HG03520 (cell line): ENCODE measurements around the gene MCC.

Experiments used
- ATAC-seq: cut with Tn5 transposase; IDR thresholded peaks from one replicate; pipeline ENCODE4 v1.9.1; 2021; ENCODE audit warnings: mild to moderate bottlenecking, moderate library complexity; ENCODE audit not compliant: unreplicated experiment

Gene MCC

DNA sequence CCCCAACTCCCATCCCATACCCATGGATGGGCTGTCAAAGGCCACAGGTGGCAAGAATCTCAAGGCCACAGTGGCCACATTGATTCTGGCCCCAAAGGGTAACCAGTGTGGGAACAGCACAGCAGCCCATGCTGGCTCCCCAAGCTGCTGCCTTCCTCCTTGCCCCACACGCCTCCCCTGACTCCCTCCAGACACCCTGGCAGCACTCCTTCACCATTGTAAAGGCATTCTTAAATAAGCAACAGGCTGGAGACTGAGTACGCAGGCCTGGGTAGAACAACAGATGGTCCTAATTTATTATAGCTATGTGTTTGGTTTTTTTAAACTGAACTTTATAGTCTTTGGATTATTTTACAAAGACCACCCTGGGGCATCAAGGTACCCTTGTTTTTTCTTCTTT is 212.3 kb downstream of the MCC start:
- ATAC-seq, result no peak

DNA sequence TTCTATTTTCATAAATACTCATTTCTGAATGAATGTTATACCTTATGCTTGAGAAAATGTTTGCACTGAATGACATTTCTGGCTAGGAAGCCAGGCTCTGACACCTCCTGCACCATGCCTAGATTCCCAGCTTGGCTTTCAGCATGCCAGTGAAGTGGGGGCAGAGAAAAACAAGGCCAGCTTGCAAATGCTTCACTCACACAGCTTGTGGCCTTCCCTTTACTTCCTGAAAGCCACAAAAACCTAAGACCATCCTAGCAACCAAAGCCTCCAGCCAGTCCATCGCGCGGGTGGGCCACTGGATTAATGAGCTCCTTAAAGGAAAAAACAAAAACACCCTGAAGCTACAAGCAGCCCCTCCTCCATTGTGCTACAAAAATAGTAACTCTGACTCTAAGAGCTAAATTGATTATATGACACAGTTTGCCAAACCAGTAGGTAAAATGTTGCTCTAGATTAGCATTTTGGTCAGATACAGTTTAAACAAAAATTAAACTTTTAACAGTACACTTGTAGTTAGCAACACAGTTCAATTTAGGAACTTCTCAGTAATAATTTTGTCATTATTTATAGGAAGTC is 213.3 kb downstream of the MCC start:
- ATAC-seq, result no peak

DNA sequence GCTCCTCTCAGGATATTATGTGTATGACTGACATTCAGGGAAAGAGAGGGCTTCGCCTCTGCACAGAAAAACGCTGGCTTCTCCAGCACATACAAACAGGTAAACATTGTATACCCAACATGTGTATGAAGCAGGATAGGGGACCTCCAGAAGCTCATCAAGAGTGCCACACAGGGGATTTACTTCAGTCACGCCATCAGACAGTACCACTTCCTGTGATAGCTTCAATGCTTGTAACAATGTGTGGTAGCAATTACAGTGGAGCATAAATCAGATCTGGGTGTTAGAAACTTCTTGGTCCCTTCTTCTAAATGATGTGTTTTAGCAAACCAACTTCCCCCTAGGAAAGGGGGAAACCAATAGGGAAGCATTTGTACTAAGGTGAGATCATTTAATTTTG is 214.3 kb downstream of the MCC start:
- ATAC-seq, result no peak

DNA sequence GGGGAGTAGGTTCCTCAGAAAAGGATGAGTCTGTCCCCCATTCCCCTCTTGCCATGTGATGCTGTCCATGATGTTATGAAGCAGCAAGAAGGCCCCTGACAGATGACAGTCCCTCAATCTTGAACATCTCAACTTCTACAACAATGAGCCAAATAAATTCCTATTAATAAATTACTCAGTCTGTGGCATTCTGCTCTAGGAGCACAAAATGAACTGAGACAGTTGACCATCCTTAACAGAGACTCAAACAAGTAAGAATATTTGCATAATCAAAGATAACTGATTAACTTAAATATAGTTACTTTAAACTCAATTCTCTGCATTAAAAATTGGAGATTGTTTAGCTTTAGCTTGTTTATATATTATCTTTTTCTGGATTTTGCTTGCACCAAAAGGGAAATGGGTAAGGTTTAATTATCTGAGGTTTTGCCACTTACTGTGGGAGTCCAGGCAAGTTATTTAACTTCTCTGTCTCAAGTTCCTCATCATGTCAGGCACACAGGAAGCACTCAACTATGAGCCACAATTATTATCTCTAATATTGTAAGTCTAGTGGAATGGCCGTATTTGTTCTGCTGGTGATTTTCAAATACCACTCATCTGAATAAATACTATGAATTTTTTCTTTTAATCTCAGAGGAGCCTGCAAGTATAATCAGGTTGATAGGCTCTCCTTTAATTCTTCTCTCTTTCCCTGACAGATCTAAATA is 216.4 kb downstream of the MCC start:
- no peak for ATAC-seq

DNA sequence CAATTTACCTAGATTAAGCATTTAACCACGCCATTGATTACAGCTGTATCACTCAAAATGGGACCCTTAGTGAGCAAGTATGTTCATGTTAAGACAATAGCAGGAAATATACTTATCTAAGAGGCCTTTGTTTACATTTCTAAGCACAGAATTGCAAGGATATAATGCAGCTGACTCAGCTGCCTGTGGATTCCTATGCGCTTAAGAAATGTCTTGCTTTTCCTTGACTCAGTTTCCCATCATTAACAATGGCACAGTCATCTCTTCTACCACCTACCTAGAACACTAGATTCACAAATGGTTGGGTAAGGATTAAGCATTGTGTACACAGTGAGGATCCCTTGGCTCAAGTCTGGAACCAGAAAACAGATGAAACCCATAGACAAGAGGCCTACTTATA is 217.2 kb downstream of the MCC start:
- ATAC-seq, result no peak

DNA sequence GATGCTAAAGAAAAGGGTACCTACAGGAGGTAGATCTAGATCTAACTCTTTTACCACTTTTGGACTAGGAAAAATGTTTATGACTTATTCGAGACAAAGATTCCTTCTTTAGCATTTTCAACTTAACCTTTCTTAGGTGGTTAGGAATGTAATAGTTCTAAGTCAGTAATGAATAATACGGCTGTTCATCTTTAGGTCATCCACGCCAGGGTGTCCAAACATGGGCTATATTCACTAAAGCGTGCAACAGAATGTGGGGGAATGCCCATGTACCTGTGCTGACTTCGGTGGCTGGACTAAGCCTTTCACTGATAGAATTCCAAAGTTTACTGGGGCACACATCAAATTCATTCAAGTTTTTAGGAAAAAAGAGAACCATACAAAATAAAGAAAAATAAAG is 218.2 kb downstream of the MCC start:
- ATAC-seq, result no peak

DNA sequence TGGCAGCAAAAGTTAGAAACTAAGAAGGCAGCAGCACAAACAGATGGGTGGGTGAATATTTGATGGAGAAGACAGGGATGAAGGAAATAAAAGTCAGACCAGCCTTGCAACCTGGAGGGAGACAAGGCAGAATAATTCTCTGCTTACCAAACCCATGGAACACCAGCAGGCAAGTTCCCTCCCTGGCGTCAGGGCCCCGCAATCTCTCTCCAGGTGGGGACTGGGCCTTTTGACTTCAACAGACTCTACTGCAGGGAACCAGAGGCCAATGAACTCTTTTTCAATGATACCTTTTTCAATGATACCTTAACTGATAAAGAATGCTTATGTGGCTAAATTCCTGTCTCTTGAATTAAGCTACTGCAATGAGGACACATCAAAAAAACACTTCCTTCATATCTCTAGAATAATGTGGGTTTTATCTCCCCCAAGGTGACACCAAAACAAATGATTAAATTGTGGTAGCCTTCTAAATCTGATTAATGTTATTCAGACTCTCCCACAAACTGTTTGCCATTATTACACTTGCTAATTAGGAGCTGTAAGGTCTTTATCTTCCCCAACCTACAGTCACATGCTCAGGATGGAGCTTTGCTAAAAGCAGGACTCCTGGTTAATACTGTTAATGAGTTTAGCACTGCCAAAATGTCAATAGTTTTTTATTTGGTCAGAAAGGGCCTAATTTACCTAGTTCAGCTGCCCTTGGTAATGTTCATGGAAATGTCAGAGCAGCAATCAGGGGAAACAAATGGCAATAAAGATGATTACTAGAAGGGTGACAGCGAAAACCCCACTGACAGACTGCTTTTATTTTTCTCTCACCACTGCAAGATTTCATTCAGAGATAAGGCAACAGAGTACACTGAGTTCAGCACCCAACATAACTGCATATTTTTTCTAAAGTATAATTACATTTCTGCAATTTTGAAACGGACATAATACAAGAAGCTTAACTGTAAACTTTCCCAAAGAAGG is 218.9 kb downstream of the MCC start:
- no peak for ATAC-seq

DNA sequence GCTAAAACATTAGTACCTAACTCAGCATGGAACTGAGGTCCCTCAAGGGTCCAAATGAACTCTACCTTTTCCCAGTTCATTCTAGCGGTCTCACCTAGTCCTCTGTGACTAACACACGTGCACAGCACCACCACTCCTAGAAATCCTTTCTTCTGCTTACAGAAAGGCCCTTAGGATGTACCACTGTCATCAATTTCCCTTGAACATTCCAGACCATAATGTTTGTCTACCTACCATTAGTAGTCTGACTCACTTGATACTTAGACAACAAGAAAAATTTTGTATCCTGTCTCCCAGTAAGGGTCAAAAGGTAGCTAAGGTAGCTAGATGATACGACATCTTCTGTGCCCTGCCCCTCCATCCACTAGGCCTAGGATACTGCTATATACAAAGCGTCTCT is 220.0 kb downstream of the MCC start:
- no peak for ATAC-seq

DNA sequence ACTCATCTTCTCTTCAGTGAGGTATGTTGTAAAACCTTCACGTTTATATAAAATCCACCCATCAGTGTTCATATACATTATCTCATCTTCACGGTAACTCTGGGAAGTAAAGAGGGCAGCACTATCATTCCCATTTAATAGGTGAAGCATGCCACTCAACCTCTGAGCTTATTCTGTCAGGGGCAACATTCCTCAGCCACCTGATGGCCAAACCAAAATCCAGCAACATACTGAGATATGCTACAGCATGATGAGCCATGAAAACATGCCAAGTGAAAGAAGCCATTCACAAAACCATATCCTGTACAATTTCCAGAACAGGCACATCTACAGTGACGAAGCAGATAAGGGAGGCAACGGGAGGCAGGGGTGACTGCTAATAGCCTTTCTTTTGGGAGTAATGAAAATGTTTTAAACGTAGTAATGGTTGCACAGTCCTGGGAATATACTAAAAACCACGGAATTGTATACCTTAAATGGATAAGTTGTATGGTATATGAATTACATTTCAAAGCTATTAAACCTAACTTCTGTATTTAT is 220.8 kb downstream of the MCC start:
- ATAC-seq, result no peak

DNA sequence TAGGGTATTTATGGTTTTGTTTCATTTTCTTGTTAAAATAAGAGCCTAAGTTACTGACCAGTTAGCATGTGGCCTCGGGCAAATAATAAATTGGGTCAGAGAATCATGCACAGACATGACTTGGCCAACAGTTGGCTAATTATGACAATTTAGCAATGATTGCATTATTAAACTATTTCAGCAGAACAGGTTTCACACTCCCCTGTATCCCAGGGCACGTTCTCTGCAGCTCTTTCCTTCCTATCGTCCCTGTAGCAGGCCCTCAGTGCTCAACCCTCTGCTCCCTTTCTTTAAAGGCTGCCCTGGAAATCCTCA is 221.4 kb downstream of the MCC start:
- no peak for ATAC-seq

DNA sequence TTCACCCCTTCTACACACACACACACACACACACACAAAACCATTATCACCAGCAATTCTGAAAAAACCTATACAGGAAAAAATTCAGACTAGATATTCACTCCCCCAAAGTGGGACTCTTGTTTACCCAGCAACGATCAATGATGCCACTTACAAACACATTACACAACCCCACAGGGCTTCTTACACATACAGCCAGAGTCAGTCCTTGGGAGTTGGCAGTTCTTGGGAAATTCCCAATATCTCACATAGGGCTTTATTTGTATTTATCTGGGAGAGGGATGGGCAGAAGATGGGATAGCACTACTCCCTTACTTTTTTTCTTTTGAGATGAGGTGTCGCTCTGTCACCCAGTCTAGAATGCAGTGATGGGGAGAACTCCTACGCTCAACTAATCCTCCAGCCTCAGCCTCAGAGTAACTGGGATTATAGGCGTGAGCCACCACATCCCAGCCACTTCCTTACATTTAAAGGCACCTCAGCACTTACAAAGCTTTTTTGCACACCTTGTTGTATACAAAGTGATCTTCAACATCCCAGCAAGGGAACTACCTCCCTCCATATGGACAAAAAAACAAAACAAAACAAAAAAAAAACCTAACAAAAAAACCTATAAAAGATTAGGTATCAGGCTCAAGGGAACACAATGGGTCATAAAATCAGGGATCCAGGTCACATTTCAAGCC is 221.9 kb downstream of the MCC start:
- no peak for ATAC-seq

DNA sequence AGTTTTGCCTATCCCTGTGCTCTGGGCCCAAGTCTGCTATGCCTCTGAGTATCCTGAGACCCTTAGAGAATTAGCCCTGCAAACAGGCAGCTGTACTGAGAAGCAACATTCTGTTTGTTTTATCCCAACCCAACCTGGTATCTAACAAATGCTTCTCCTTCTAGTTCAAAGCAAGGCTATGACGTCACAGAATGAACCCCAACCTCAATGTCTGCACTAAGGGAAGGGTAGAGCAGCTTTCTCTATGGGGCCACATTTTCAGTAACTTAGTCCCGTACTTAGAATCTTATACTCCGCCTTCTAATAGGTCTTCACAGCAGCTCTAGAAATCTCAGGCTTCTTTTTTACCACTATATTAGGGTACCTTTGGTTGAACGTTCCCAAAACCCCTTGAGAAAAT is 223.1 kb downstream of the MCC start:
- no peak for ATAC-seq

DNA sequence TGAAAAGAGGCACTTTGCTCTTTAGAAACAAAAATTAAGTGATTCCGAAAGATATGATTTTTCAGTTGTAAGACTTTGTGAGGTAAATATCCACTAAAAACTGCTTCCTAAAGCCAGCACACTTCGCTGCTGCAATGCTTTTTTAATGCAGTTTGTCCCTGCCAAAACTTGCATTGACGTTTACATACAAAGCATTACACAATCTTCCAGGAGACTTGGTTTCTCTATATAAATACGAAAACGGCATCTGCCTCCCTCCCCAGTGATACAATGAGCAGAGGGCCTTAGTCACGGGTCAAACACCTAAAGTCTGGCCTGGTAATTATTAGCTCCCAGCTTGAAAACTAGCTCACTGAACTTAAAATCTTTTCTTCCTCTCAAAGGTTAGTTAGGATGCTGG is 224.2 kb downstream of the MCC start:
- no peak for ATAC-seq

DNA sequence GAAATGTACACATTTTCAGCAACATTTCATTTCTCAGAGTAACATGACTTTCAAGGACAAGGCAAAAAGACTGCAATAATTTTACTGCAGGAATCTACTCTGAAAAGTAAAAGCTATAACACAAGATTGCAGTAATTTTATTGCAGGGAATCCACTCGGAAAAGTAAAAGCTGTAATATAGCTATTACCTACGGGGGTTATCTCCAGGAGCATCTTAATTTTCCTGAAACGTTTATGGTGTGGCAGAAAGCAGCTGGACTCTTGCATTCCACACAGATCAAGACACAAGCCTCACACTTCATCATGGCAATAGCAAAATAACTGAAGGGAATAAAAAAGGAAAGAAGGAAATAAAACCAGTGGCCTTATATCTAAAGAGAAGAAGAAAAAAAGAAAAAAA is 224.7 kb downstream of the MCC start:
- ATAC-seq, result no peak

DNA sequence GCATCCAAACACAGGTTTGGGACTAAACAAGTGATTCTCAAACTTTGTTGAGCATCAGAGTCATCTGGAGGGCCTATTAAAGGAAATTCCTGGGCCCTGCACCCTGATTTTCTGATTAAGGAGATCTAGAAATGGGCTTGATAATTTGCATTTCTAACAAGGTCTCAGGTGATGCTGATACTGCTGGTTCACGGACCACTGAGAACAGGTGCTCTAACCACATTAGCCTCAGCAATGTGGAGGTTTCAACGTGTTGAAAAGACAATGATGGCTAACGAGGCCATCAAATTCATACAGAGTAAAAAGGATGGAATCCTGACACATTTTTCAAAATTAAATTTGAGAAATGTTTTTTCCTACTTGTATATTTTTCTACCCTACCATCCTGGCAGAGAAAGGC is 225.6 kb downstream of the MCC start:
- ATAC-seq, result no peak

DNA sequence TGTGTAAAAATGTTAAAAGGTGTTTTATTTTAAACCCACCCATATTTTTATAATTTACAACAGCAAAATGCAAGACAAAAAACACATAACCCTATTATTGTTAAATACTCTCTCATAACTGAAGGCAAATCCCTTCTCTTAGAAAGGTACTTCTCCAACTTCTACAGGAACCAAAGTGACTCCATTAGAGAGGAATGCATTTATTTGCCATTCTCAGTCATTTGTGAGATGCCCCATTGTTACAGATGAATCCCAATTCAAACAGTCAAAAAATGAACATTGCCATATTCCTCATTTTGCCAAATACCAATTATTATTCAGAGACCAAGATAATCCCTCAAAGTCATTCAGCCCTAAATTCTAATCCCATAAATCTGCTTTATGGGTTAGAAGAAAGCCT is 229.2 kb downstream of the MCC start:
- no peak for ATAC-seq

DNA sequence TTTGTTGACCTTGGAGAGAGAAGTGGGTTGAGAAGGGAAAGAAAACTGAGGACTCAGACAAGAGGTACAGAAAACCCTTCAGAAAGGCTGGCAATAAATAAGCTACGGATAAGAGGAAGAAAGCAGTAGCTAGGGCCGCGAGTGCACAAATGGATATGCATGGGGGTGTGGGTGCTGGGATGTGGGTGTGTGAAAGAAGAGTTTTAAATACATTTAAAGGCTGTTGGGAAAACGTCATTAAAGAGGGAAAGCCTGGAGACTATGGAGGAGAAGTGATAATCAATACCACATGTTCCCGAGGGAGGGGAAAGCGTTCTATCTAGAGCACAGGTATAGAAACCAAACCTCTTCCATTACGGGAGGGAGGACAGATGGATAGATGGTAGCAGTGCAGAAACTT is 230.7 kb downstream of the MCC start:
- no peak for ATAC-seq

DNA sequence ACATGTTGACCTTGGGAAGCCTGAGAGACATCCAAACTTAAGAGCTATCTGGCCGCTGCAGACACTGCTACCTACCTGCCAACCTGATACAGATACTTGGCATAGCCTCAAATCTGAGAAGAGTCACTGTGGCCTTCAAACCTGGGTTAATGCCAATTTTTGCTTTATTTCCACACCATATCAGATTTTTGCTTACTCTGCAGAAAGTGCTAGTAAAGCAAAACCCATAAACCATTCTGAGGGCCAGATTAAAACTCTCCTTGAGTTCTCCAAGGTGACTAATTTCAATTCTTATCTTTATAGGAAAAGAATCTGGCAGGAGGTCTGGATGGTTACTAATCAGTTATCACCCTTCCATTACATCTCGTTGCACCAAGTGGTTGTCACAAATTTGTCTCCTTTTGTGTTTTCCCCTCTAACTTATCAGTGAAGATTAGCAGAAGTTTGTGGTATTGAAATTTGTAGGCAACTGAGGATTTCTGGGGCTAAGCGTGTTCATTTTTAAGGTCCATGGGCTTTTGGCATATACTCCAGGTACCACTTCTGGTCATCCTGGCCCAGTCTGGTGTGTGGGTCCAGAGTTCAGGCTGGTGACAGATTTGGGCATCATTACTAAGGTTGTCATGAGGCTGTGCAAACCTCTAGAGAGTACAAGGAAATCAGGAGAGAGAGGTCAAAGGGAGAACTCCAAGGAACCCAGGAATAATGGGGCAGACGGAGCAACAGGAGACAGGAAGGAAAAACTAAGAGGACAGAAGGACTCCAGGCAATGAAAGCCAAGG is 231.4 kb downstream of the MCC start:
- ATAC-seq, result no peak

DNA sequence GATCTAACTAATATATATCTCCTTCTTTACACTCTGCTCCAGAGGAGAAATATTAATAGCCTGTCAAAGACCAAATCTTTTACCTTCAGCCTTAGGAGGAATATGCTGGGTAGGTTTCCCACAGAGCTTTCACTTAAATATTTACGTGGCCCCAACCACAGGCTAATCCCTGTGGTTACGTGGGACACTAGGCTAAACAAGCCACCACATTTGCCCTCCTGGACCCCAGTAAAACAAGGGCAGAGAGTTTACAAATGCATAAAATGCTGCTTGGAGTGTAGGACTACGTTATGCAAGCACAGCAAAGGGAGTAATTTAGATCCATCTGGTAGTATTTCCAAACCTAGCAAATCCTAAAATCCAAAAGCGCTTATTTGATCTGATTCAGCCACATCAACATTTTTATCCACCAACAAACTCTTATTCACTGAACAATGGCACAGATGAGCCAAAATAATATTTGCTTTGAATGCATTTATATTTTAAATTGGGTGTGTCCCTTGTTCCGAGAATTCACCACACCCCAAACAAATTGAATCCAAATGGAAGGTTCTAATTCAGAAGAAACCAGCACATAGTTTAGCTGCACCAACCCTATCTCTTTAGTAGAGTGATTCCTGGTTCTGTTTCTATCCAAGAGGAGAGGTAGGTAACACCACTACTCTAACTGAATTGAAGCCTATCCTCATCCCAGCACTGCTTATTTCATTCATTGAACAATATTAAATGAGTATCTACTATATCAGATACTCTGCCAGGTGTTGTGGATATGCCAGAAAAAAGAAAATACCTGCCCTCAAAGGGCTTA is 232.5 kb downstream of the MCC start:
- ATAC-seq, result no peak

DNA sequence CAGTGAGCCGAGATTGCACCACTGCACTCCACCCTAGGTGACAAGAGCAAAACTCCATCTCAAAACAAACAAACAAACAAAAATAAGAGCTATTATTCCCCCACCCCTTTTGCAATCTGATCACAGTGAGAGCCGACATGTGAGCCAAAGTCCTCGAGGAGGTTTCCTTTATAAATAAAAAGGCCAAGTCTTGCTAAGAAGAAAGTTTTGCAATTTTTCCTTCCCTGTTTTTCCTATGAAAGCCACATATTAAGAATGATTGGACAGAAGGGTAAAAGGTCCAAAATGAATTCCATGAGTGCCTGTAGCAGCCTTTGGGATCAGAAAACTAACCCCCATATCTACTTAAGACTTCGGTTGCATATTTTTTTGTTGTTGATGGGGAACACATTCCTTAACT is 233.1 kb downstream of the MCC start:
- no peak for ATAC-seq
